Breast epithelium (tissue), 4 donors: ENCODE results near the gene STARD7. TPM values are rescaled to one million over a fixed set of nuclear protein-coding genes. Genes with fewer than 3 reads are reported as not detected.

Experiments used
- DNase-seq, 2 donors: peaks; one replicate each; pipeline ENCODE4 v3.0.0-alpha.2; 2019; ENCODE audit warnings: low spot score in 2 of 2
- H3K27ac ChIP-seq, 2 donors: fragments of 200-600 bp; sonication (generic) in 1 of 2; one replicate each; pipeline ENCODE4 v1.5.1; 2016 to 2019; ENCODE audit warnings: mild to moderate bottlenecking in 1 of 2
- H3K27me3 ChIP-seq, 2 donors: fragments of 200-600 bp; sonication (generic) in 1 of 2; one replicate each; pipeline versions ENCODE4 v1.5.1 to v1.6.0; 2017 to 2019; ENCODE audit warnings: control low read depth in 1 of 2, mild to moderate bottlenecking in 1 of 2
- H3K36me3 ChIP-seq: fragments of 200-600 bp; one replicate; pipeline ENCODE4 v1.5.1; 2019
- H3K4me1 ChIP-seq, 2 donors: fragments of 200-600 bp; sonication (generic); one replicate each; pipeline ENCODE4 v1.5.1; 2016 to 2019; ENCODE audit warnings: control low read depth in 1 of 2
- H3K4me3 ChIP-seq, 3 donors: fragments of 200-600 bp; sonication (generic); 1 replicate in 2 of 3; 2 replicates in 1 of 3; pipeline ENCODE4 v1.5.1; 2016 to 2019; ENCODE audit warnings: mild to moderate bottlenecking in 3 of 3, moderate library complexity in 2 of 3
- H3K9me3 ChIP-seq, 2 donors: fragments of 200-600 bp; sonication (generic) in 1 of 2; one replicate each; pipeline ENCODE4 v1.5.1; 2016 to 2019; ENCODE audit warnings: control low read depth in 1 of 2
- CTCF ChIP-seq, 3 donors: fragments of 450-650 bp; IDR thresholded peaks; one replicate each; pipeline ENCODE4 v1.5.1; 2016 to 2017; ENCODE audit warnings: antibody characterized with exemption in 3 of 3, mild to moderate bottlenecking in 3 of 3, moderate library complexity in 3 of 3
- POLR2A ChIP-seq: fragments of 450-650 bp; IDR thresholded peaks from one replicate; pipeline ENCODE4 v1.6.1; 2016; ENCODE audit warnings: antibody characterized with exemption, mild to moderate bottlenecking, moderate library complexity
- POLR2AphosphoS5 ChIP-seq, 3 donors: sonication (generic); formaldehyde crosslinking; IDR thresholded peaks; one replicate each; pipeline ENCODE4 v1.6.1; 2017; ENCODE audit warnings: antibody characterized with exemption in 3 of 3
- intact Hi-C: fragments of 100-400 bp; cut with DNase I; formaldehyde crosslinking; loops from one replicate; pipeline ENCODE4 v1.15.1; 2023; ENCODE audit warnings: low total_unique reads
- total RNA-seq, 3 donors: library from RNA; depleted of rRNA; stranded (reverse); fragments of >200 nt; gene quantifications; one replicate each; pipeline ENCODE4 v1.1.0, GENCODE V29; 2016

Gene STARD7
- total RNA-seq, 3 donors from 2014 or later = 84.9 to 133 (median 96.3) TPM

GRCh38 chr2:96218508-96219131, 10.0 kb upstream of the STARD7 start:
- Histone ChIP-seq H3K36me3 (no peaks in the 10 kb centered on the region), H3K4me3 (no peak overlapping the region), H3K27ac (no peak overlapping the region), H3K4me1 (no peaks in the 10 kb centered on the region), H3K27me3 (no peaks in the 10 kb centered on the region), H3K9me3 (no peaks in the 10 kb centered on the region)
- intact Hi-C loops = no loop called here
- DNase-seq = no peak
- TF ChIP-seq CTCF (IDR thresholded peaks at IDR 0.05) = no peak
- no peak for TF ChIP-seq POLR2A

GRCh38 chr2:96214554-96214953, 5.9 kb upstream of the STARD7 start:
- Histone ChIP-seq H3K9me3 (no peaks in the 10 kb centered on the region), H3K36me3 (no peaks in the 10 kb centered on the region), H3K4me1 (no peaks in the 10 kb centered on the region), H3K27ac (no peak overlapping the region), H3K4me3 (no peak overlapping the region), H3K27me3 (no peaks in the 10 kb centered on the region)
- no peak for DNase-seq
- intact Hi-C loops = no loop called here
- TF ChIP-seq POLR2AphosphoS5 (IDR thresholded peaks at IDR 0.05) (no peak), POLR2A (no peak), CTCF (IDR thresholded peaks at IDR 0.05) (no peak)

GRCh38 chr2:96213379-96213778, 4.8 kb upstream of the STARD7 start:
- no peaks in the 10 kb centered on the region for H3K4me1 ChIP-seq
- no peaks in the 10 kb centered on the region for H3K36me3 ChIP-seq
- DNase-seq = no peak
- intact Hi-C loops = loop anchor here (2.0 kb wide), 1 partner anchor 37 kb away; no protein-coding TSS in a partner anchor
- no peaks in the 10 kb centered on the region for H3K27me3 ChIP-seq
- H3K4me3 ChIP-seq = no peak overlapping the region
- no peaks in the 10 kb centered on the region for H3K9me3 ChIP-seq
- TF ChIP-seq POLR2AphosphoS5 (IDR thresholded peaks at IDR 0.05) = no peak
- TF ChIP-seq CTCF (IDR thresholded peaks at IDR 0.05) = no peak
- TF ChIP-seq POLR2A = no peak
- H3K27ac ChIP-seq = no peak overlapping the region

GRCh38 chr2:96212339-96212738, 3.7 kb upstream of the STARD7 start:
- intact Hi-C loops = loop anchor here (2.0 kb wide), 1 partner anchor 38 kb away; no protein-coding TSS in a partner anchor
- no peak overlapping the region for H3K4me3 ChIP-seq
- TF ChIP-seq POLR2AphosphoS5 (IDR thresholded peaks at IDR 0.05) = no peak
- no peak for TF ChIP-seq POLR2A
- TF ChIP-seq CTCF (IDR thresholded peaks at IDR 0.05) = no peak
- no peak overlapping the region for H3K27ac ChIP-seq
- H3K36me3 ChIP-seq = no peaks in the 10 kb centered on the region
- no peaks in the 10 kb centered on the region for H3K27me3 ChIP-seq
- no peaks in the 10 kb centered on the region for H3K9me3 ChIP-seq
- no peaks in the 10 kb centered on the region for H3K4me1 ChIP-seq
- no peak for DNase-seq

GRCh38 chr2:96209729-96210085, 1.1 kb upstream of the STARD7 start:
- no peaks in the 10 kb centered on the region for H3K9me3 ChIP-seq
- intact Hi-C loops = no loop called here
- H3K4me1 ChIP-seq = peaks cover 0 to 12% of the 10 kb centered on the region in 2 donors
- no peak for DNase-seq
- H3K36me3 ChIP-seq = no peaks in the 10 kb centered on the region
- no peaks in the 10 kb centered on the region for H3K27me3 ChIP-seq
- H3K27ac ChIP-seq = peak overlapping the region in 1 of 2 donors; percentile 98
- H3K4me3 ChIP-seq = peak overlapping the region in 2 of 3 donors; percentile 61 to 100
- TF ChIP-seq POLR2AphosphoS5 (IDR thresholded peaks at IDR 0.05) (no peak), CTCF (IDR thresholded peaks at IDR 0.05) (no peak), POLR2A (no peak)
